Measurements from ENCODE around the gene SCARB1.

SCARB1 gene

GRCh38 chr12:124861492-124861891 is 2.2 kb downstream of the SCARB1 start:
- Histone ChIP-seq H3K9ac (ENCODE audit: low read depth, low read length) (no peak overlapping the region), H3K36me3 (ENCODE audit: control insufficient read depth, insufficient read depth, low read length) (peaks cover 10% of the 10 kb centered on the region; the same call in 1 of the 2 replicates), H3K9me3 (ENCODE audit: control insufficient read depth, insufficient read depth, low read length) (no peaks in the 10 kb centered on the region), H3K4me3 (ENCODE audit: low read depth, low read length) (no peak overlapping the region), H3K4me1 (ENCODE audit: control insufficient read depth, insufficient read depth, low read length) (peaks cover 3% of the 10 kb centered on the region; the same call in 1 of the 2 replicates), H3K27me3 (ENCODE audit: control insufficient read depth, insufficient read depth, low read length) (no peaks in the 10 kb centered on the region), H3K27ac (ENCODE audit: low read depth, low read length) (no peak overlapping the region)

GRCh38 chr12:124857921-124858461 is 5.7 kb downstream of the SCARB1 start:
- no peak overlapping the region for H3K4me3 ChIP-seq (ENCODE audit: low read depth, low read length)
- H3K27ac ChIP-seq (ENCODE audit: low read depth, low read length) = no peak overlapping the region
- H3K36me3 ChIP-seq (ENCODE audit: control insufficient read depth, insufficient read depth, low read length) = peaks cover 10% of the 10 kb centered on the region; the same call in 1 of the 2 replicates
- H3K9me3 ChIP-seq (ENCODE audit: control insufficient read depth, insufficient read depth, low read length) = no peaks in the 10 kb centered on the region
- no peaks in the 10 kb centered on the region for H3K4me1 ChIP-seq (ENCODE audit: control insufficient read depth, insufficient read depth, low read length)
- no peaks in the 10 kb centered on the region for H3K27me3 ChIP-seq (ENCODE audit: control insufficient read depth, insufficient read depth, low read length)
- H3K9ac ChIP-seq (ENCODE audit: low read depth, low read length) = no peak overlapping the region

DNA sequence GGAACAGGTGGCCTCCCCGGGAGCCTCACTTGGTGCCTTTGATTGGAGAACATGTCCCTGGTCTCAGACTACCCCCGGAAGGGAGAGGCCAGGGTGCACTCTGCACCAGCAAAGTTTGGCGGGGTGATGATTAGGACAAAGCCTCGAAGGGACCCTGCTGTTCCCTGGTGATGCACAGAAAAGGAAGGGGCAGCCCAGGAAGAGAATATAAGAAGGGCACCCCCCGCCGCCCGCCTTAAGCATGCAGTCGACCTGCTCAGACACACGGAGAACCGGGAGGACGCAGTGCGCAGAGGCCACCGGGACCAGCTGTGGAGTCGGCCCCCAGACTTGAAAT is 6.9 kb downstream of the SCARB1 start:
- Histone ChIP-seq H3K27me3 (ENCODE audit: control insufficient read depth, insufficient read depth, low read length) (no peaks in the 10 kb centered on the region), H3K36me3 (ENCODE audit: control insufficient read depth, insufficient read depth, low read length) (peaks cover 10% of the 10 kb centered on the region; the same call in 1 of the 2 replicates), H3K4me3 (ENCODE audit: low read depth, low read length) (no peak overlapping the region), H3K9me3 (ENCODE audit: control insufficient read depth, insufficient read depth, low read length) (no peaks in the 10 kb centered on the region), H3K9ac (ENCODE audit: low read depth, low read length) (no peak overlapping the region), H3K27ac (ENCODE audit: low read depth, low read length) (no peak overlapping the region), H3K4me1 (ENCODE audit: control insufficient read depth, insufficient read depth, low read length) (no peaks in the 10 kb centered on the region)

DNA sequence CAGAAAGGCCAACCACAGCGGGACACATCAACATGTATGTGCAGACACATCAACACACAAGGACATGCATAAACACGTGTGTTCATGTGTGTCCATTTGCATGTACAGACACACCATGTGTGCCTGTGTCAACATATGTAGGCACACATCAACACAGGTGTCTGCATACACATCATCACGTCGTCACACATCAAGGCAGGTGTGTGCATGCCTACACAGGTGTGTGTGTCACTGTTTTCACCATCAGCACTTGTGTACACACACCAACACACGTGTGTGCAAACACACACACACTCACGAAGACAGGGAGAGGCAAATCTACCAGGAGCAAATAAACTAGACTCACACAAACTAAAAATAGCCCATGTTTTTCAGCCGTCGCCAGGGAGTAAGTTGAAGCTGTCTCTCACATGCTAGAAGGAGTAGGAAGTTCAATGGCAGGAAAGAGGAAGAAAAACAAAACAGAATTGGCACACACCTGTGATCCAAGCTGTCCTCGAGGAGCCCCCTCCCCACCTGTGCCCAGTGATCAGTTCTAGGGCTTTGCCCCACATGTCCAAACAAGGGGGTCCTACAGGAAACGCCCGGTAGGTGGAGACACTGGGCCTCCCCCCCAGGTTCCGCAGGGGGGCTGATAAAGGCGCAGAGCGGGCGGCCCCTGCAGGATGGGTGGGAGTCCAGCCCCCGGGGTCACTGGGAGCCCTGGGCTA is 7.4 kb downstream of the SCARB1 start:
- H3K4me1 ChIP-seq (ENCODE audit: control insufficient read depth, insufficient read depth, low read length) = no peaks in the 10 kb centered on the region
- no peak overlapping the region for H3K4me3 ChIP-seq (ENCODE audit: low read depth, low read length)
- H3K9me3 ChIP-seq (ENCODE audit: control insufficient read depth, insufficient read depth, low read length) = no peaks in the 10 kb centered on the region

DNA sequence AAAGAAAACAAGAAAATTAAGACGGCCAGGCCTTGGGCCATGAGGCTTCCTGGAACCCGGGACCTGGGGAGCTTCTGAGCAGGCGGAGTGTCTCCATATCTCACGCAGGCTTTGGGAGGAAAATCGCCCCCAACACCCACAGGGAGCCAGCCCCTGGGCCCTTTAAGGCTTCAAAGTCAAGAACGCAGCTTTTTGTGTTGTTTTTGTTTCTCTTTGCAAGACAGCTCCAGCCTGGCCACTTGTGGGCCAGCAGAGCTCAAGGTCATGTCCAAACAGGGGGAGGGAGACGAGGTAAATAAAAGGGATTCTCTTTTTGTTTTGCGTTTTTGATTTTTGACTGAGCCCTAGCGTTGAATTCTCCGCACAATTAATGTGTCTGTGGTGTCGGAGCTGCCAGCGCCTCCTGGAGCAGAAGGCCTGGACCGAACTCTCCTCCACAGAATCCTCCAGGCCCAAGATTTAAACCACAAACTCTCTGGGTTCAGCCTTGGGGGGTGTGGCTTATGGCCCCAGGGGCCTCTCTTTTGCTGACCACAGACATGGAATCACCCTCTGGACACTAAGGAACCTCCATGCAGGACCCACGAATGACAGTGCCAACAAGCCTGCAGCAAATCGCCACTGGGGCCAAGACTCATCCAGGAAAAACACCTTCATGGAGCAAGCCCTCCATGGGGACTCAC is 8.2 kb downstream of the SCARB1 start:
- Histone ChIP-seq H3K27ac (ENCODE audit: low read depth, low read length) (no peak overlapping the region), H3K4me3 (ENCODE audit: low read depth, low read length) (no peak overlapping the region), H3K4me1 (ENCODE audit: control insufficient read depth, insufficient read depth, low read length) (no peaks in the 10 kb centered on the region), H3K27me3 (ENCODE audit: control insufficient read depth, insufficient read depth, low read length) (no peaks in the 10 kb centered on the region), H3K9ac (ENCODE audit: low read depth, low read length) (no peak overlapping the region), H3K9me3 (ENCODE audit: control insufficient read depth, insufficient read depth, low read length) (no peaks in the 10 kb centered on the region), H3K36me3 (ENCODE audit: control insufficient read depth, insufficient read depth, low read length) (peaks cover 7% of the 10 kb centered on the region; the same call in 1 of the 2 replicates)

More for the DNA sequence above, 7.4 kb downstream of the SCARB1 start:
- no peaks in the 10 kb centered on the region for H3K27me3 ChIP-seq (ENCODE audit: control insufficient read depth, insufficient read depth, low read length)
- no peak overlapping the region for H3K27ac ChIP-seq (ENCODE audit: low read depth, low read length)
- no peak overlapping the region for H3K9ac ChIP-seq (ENCODE audit: low read depth, low read length)
- peaks cover 10% of the 10 kb centered on the region; the same call in 1 of the 2 replicates for H3K36me3 ChIP-seq (ENCODE audit: control insufficient read depth, insufficient read depth, low read length)

- Histone ChIP-seq H3K9ac (ENCODE audit: low read depth, low read length) (no peak overlapping the region), H3K4me3 (ENCODE audit: low read depth, low read length) (no peak overlapping the region), H3K27ac (ENCODE audit: low read depth, low read length) (no peak overlapping the region), H3K4me1 (ENCODE audit: control insufficient read depth, insufficient read depth, low read length) (no peaks in the 10 kb centered on the region), H3K36me3 (ENCODE audit: control insufficient read depth, insufficient read depth, low read length) (no peaks in the 10 kb centered on the region), H3K9me3 (ENCODE audit: control insufficient read depth, insufficient read depth, low read length) (no peaks in the 10 kb centered on the region), H3K27me3 (ENCODE audit: control insufficient read depth, insufficient read depth, low read length) (no peaks in the 10 kb centered on the region)
Measured at GRCh38 chr12:124854637-124855184, 9.0 kb downstream of the SCARB1 start.

DNA sequence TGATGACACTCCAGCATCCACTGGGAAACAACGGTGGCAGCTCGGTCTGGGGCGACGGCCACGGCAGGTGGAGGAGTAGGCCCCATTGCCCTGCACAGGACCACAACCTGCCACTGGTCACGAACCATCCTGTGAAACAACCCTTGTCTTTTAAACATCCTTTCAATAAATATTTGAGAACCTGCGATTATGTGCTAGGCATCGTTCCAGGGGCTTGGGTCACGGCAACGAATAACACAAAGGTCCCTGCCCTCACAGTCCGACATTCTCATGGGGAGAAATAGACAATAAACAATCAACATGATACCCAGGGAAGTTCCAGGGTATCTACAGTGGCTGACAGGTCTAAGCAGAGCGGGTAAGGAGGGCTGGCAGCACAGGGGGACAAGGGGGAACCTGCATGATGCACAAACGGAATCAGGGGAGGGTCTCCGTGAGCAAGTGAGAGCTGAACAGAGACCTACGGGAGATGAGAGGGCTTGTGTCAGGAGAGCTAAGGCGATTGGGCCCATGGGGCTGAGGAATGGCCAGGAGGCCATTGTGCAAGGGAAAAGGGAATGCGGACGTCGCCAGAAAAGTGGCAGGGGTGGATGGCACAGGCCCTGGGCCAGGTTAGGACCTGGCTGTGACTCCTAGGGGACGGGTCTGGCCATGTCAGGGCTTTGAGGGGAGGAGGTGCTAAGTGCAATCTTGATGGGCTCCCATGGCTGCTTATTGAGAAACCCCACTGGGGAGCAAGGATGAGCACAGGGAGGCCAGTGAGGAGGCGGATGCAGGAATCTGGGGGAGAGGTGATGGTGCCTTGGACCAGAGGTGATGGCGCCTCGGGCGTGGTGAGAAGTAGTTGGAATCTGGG is 9.7 kb downstream of the SCARB1 start:
- Histone ChIP-seq H3K9me3 (ENCODE audit: control insufficient read depth, insufficient read depth, low read length) (no peaks in the 10 kb centered on the region), H3K4me1 (ENCODE audit: control insufficient read depth, insufficient read depth, low read length) (no peaks in the 10 kb centered on the region)

GRCh38 chr12:124852911-124853427 is 10.7 kb downstream of the SCARB1 start:
- H3K27me3 ChIP-seq (ENCODE audit: control insufficient read depth, insufficient read depth, low read length) = no peaks in the 10 kb centered on the region
- H3K9me3 ChIP-seq (ENCODE audit: control insufficient read depth, insufficient read depth, low read length) = no peaks in the 10 kb centered on the region
- no peaks in the 10 kb centered on the region for H3K36me3 ChIP-seq (ENCODE audit: control insufficient read depth, insufficient read depth, low read length)
- no peak overlapping the region for H3K4me3 ChIP-seq (ENCODE audit: low read depth, low read length)
- no peak overlapping the region for H3K27ac ChIP-seq (ENCODE audit: low read depth, low read length)
- no peak overlapping the region for H3K9ac ChIP-seq (ENCODE audit: low read depth, low read length)
- H3K4me1 ChIP-seq (ENCODE audit: control insufficient read depth, insufficient read depth, low read length) = no peaks in the 10 kb centered on the region

More for the DNA sequence above, 9.7 kb downstream of the SCARB1 start:
- Histone ChIP-seq H3K36me3 (ENCODE audit: control insufficient read depth, insufficient read depth, low read length) (no peaks in the 10 kb centered on the region), H3K9ac (ENCODE audit: low read depth, low read length) (no peak overlapping the region), H3K27me3 (ENCODE audit: control insufficient read depth, insufficient read depth, low read length) (no peaks in the 10 kb centered on the region), H3K4me3 (ENCODE audit: low read depth, low read length) (no peak overlapping the region), H3K27ac (ENCODE audit: low read depth, low read length) (no peak overlapping the region)

DNA sequence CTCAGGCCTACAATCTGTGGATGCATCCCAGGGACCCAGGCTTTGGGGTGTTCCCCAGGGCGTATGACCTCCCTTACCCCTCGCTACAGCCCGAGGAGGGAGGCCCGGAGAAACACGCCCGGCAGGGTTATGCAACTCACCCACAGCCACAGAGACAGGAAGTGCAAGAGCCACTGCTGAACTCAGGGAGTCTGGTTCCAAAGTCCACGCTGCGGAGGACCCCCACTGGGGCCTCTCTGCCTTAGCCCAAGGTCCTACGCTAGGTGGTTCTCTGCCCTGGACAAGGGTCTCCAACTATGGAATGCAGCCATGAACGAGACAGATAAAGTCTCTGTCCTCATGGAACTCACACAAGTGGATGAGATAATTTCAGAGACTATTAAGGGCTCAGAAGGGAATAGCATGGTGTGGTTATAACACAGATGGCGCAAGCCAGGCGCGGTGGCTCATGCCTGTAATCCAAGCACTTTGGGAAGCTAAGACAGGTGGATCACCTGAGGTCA is 11.3 kb downstream of the SCARB1 start:
- no peaks in the 10 kb centered on the region for H3K36me3 ChIP-seq (ENCODE audit: control insufficient read depth, insufficient read depth, low read length)
- no peaks in the 10 kb centered on the region for H3K4me1 ChIP-seq (ENCODE audit: control insufficient read depth, insufficient read depth, low read length)
- H3K27me3 ChIP-seq (ENCODE audit: control insufficient read depth, insufficient read depth, low read length) = no peaks in the 10 kb centered on the region
- no peak overlapping the region for H3K27ac ChIP-seq (ENCODE audit: low read depth, low read length)
- H3K9ac ChIP-seq (ENCODE audit: low read depth, low read length) = no peak overlapping the region
- H3K9me3 ChIP-seq (ENCODE audit: control insufficient read depth, insufficient read depth, low read length) = no peaks in the 10 kb centered on the region
- H3K4me3 ChIP-seq (ENCODE audit: low read depth, low read length) = no peak overlapping the region

- no peaks in the 10 kb centered on the region for H3K4me1 ChIP-seq (ENCODE audit: control insufficient read depth, insufficient read depth, low read length)
- H3K27ac ChIP-seq (ENCODE audit: low read depth, low read length) = no peak overlapping the region
- no peak overlapping the region for H3K4me3 ChIP-seq (ENCODE audit: low read depth, low read length)
- no peaks in the 10 kb centered on the region for H3K9me3 ChIP-seq (ENCODE audit: control insufficient read depth, insufficient read depth, low read length)
- no peaks in the 10 kb centered on the region for H3K36me3 ChIP-seq (ENCODE audit: control insufficient read depth, insufficient read depth, low read length)
- no peaks in the 10 kb centered on the region for H3K27me3 ChIP-seq (ENCODE audit: control insufficient read depth, insufficient read depth, low read length)
- H3K9ac ChIP-seq (ENCODE audit: low read depth, low read length) = no peak overlapping the region
Measured at GRCh38 chr12:124851342-124851741, 12.3 kb downstream of the SCARB1 start.
